ENCODE measurements around the gene SYT1. TPM values are rescaled to one million over a fixed set of nuclear protein-coding genes. Genes with fewer than 3 reads are reported as not detected.
A peak's percentile ranks its signal among the peaks of the same experiment; 100 is the strongest.

Gene SYT1
- total RNA-seq, 1 experiment from 2014 or later: 44.9 TPM

GRCh38 chr12:78886719-78887407, 22.3 kb downstream of the SYT1 start (continued):
- no peak for TF ChIP-seq ZBTB33 (IDR thresholded peaks at IDR 0.05; ENCODE audit: extremely low read depth, insufficient replicate concordance, low read length)
- peak; percentile 84 for TF ChIP-seq FOSL1 (IDR thresholded peaks at IDR 0.05; ENCODE audit: low read depth)
- no peak for TF ChIP-seq POLR2A (IDR thresholded peaks at IDR 0.05; ENCODE audit: borderline replicate concordance, extremely low read depth, insufficient read depth, insufficient read length)
- TF ChIP-seq MAX (IDR thresholded peaks at IDR 0.05): peak; percentile 58
- peak; percentile 81 for TF ChIP-seq CBX3 (IDR thresholded peaks at IDR 0.05; ENCODE audit: low read depth)
- no peak for TF ChIP-seq ZNF274 (IDR thresholded peaks at IDR 0.05; ENCODE audit: low read depth, low read length)
- TF ChIP-seq EGR1 (IDR thresholded peaks at IDR 0.05; ENCODE audit: low read depth): no peak
- peak; percentile 77 for TF ChIP-seq POLR2AphosphoS5 (IDR thresholded peaks at IDR 0.05; ENCODE audit: low read depth, low read length)
- TF ChIP-seq EZH2 (IDR thresholded peaks at IDR 0.05): no peak
- TF ChIP-seq SIN3A (IDR thresholded peaks at IDR 0.05; ENCODE audit: low read depth): peak; percentile 68
- TF ChIP-seq TCF7L2 (IDR thresholded peaks at IDR 0.05; ENCODE audit: borderline replicate concordance, extremely low read depth, insufficient read depth, insufficient read length): peak; percentile 15

- peak overlapping the region; percentile 28 for H2AFZ ChIP-seq (ENCODE audit: low read depth, low read length, poor library complexity, severe bottlenecking)
- ChIA-PET POLR2A (no interaction called here), CTCF (no interaction called here), RAD21 (ENCODE audit: low non-redundant PET in 1 of 2, low total read pairs in 2 of 2, uncharacterized antibody in 2 of 2, unreplicated experiment in 2 of 2) (interaction anchor here in 1 of 2 experiments (1.5 kb wide), 1 partner anchor 41 kb away, joined by 3 read pairs; no protein-coding TSS in a partner anchor)
- peak; percentile 9 for TF ChIP-seq MAX (IDR thresholded peaks at IDR 0.05)
- no peak for TF ChIP-seq REST (IDR thresholded peaks at IDR 0.05; ENCODE audit: low read depth)
- 0 out of 2 replicates have a peak, but pooled peaks have one; percentile 9 for TF ChIP-seq CBX3 (IDR thresholded peaks at IDR 0.05; ENCODE audit: low read depth)
- H3K9ac ChIP-seq (ENCODE audit: low read length): peak overlapping the region; percentile 42
- no peaks in the 10 kb centered on the region for H3K9me3 ChIP-seq (ENCODE audit: control insufficient read depth in 1 of 2, insufficient read depth in 1 of 2, low read depth in 1 of 2, low read length in 2 of 2)
- no peaks in the 10 kb centered on the region for H4K20me1 ChIP-seq (ENCODE audit: insufficient read depth)
- H3K27ac ChIP-seq (ENCODE audit: low read depth, low read length): peak overlapping the region; percentile 77
- no peaks in the 10 kb centered on the region for H3K36me3 ChIP-seq (ENCODE audit: control insufficient read depth in 1 of 2, insufficient read depth in 2 of 2, low read length in 2 of 2)
- peak overlapping the region; percentile 72 for H3K4me2 ChIP-seq (ENCODE audit: low read length)
- H3K4me1 ChIP-seq (ENCODE audit: control insufficient read depth in 1 of 2, insufficient read depth in 2 of 2, low read length in 2 of 2): peaks cover 49 to 66% of the 10 kb centered on the region in 2 experiments
- H3K4me3 ChIP-seq (replicated peaks in 1 of 2; ENCODE audit: low read depth in 1 of 2, low read length in 2 of 2): peak overlapping the region in 1 of 2 experiments; percentile 26; a peak in 1 of 4 replicates
- TSS peak; percentile 65 for BruUV-seq (replicated peaks)
- H3K27me3 ChIP-seq (ENCODE audit: insufficient read depth, low read length): no peaks in the 10 kb centered on the region
- intact Hi-C loops (cut with micrococcal nuclease): loop anchor here (2.0 kb wide), 1 partner anchor 41 kb away; no protein-coding TSS in a partner anchor
- no peaks in the 10 kb centered on the region for H3K9me2 ChIP-seq (ENCODE audit: insufficient read depth)
- no peak for DNase-seq (ENCODE audit: low read depth, low spot score)
- peak; percentile 22 for ATAC-seq
- peaks cover 79% of the 10 kb centered on the region for H3K79me2 ChIP-seq (ENCODE audit: insufficient read depth, low read length)
These were observed 22.9 kb downstream of the SYT1 start for GRCh38 chr12:78887444-78887843.

Data from HCT116 (cell line).